ENCODE measurements around the gene SETX.
"Not testable (repeated sequence)": the region's sequence is repeated elsewhere in the genome, so short reads cannot be mapped to it uniquely, and the experiment has no call there.

DNA sequence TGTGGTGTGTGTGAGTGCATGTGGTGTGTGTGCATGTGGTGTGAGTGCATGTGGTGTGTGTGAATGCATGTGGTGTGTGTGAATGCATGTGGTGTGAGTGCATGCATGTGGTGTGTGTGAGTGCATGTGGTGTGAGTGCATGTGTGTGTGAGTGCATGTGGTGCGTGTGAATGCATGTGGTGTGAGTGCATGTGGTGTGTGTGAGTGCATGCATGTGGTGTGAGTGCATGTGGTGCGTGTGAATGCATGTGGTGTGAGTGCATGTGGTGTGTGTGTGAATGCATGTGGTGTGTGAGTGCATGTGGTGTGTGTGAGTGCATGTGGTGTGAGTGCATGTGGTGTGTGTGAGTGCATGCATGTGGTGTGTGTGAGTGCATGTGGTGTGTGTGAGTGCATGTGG is 23.0 kb upstream of the SETX start:
- not testable (repeated sequence) for TF ChIP-seq TARDBP (IDR thresholded peaks at IDR 0.05); ELF4 (IDR thresholded peaks at IDR 0.05); ZNF384 (IDR thresholded peaks at IDR 0.05); SP1 (IDR thresholded peaks at IDR 0.05); FOXA1 (IDR thresholded peaks at IDR 0.05); L3MBTL2 (conservative IDR thresholded peaks at IDR 0.05); FOXM1 (IDR thresholded peaks at IDR 0.05; ENCODE audit: borderline replicate concordance); ARNT (IDR thresholded peaks at IDR 0.05); FOXK2 (IDR thresholded peaks at IDR 0.05); BHLHE40 (IDR thresholded peaks at IDR 0.05; ENCODE audit: borderline replicate concordance); SUZ12 (IDR thresholded peaks at IDR 0.05)
